Adipose tissue (tissue), 3 donors: ENCODE results near the gene GNAL. TPM values are rescaled to one million over a fixed set of nuclear protein-coding genes. Genes with fewer than 3 reads are reported as not detected.
"Not testable (repeated sequence)": the region's sequence is repeated elsewhere in the genome, so short reads cannot be mapped to it uniquely, and the experiment has no call there.

Experiments
- H3K27ac ChIP-seq: one replicate; pipeline ENCODE4 v1.5.1; 2013; ENCODE audit warnings: low read depth, low read length
- WGBS, 3 donors: extraction: QIAGEN DNeasy Blood & Tissue Kit; methylation state at CpG; one replicate each; pipeline ENCODE4 v1.1.7; 2013; 5-methylcytosine and 5-hydroxymethylcytosine counted together
- polyA plus RNA-seq, 3 donors: library from polyadenylated mRNA; stranded (reverse); fragments of 200-250 nt; gene quantifications; one replicate each; pipeline ENCODE4 v1.2.3, GENCODE V29; 2013
- donor health status: healthy with polysubstance abuse.
- donor health status: Bipolar disorder and iron deficiency.
- donor health status: healthy.

Gene GNAL
- 1 to 10 TPM; 1.2 to 2.7 (median 2.4) TPM for polyA plus RNA-seq

GRCh38 chr18:11688972-11689668 lies at the start of gene GNAL:
Gene GNAL (plus strand): TSS chr18:11689264. CDS start chr18:11689564, 300 bp downstream.
- WGBS, 3 donors, result 1% methylated on average over 59 to 77 of the region's 77 CpGs
- H3K27ac ChIP-seq, result no peak within 1 kb of the TSS

GRCh38 chr18:11647310-11647709 lies 41.8 kb upstream of the GNAL start:
- H3K27ac ChIP-seq, result not testable (repeated sequence)
- 95 to 97% (median 96%) methylated on average over 12 to 23 of the region's 23 CpGs for WGBS, 3 donors

GRCh38 chr18:11647804-11648203 lies 41.3 kb upstream of the GNAL start:
- WGBS, 3 donors, result 94 to 97% (median 96%) methylated on average over 22 to 26 of the region's 26 CpGs
- not testable (repeated sequence) for H3K27ac ChIP-seq

- WGBS, 3 donors, result 63 to 84% (median 78%) methylated on average over 4 of the region's 4 CpGs
- H3K27ac ChIP-seq, result no peak overlapping the region
These were observed 39.2 kb upstream of the GNAL start for GRCh38 chr18:11649839-11650238.

- WGBS, 3 donors, result 63 to 85% (median 81%) methylated on average over 3 of the region's 3 CpGs
These were observed 37.2 kb upstream of the GNAL start for GRCh38 chr18:11651899-11652298.

GRCh38 chr18:11653521-11653920 lies 35.5 kb upstream of the GNAL start:
- H3K27ac ChIP-seq, result no peak overlapping the region
- WGBS, 3 donors, result 78 to 86% (median 79%) methylated on average over 10 of the region's 10 CpGs

More at GRCh38 chr18:11651899-11652298, 37.2 kb upstream of the GNAL start:
- H3K27ac ChIP-seq, result no peak overlapping the region

GRCh38 chr18:11654736-11655605 lies 34.1 kb upstream of the GNAL start:
- no peak overlapping the region for H3K27ac ChIP-seq
- WGBS, 3 donors, result 29 to 38% (median 36%) methylated on average over 32 of the region's 32 CpGs

- H3K27ac ChIP-seq, result no peak overlapping the region
- 13 to 20% (median 18%) methylated on average over 5 of the region's 5 CpGs for WGBS, 3 donors
These were observed 33.5 kb upstream of the GNAL start for GRCh38 chr18:11655606-11655932.

- WGBS, 3 donors, result 73 to 89% (median 79%) methylated on average over 9 of the region's 9 CpGs
- no peak overlapping the region for H3K27ac ChIP-seq
These were observed 31.9 kb upstream of the GNAL start for GRCh38 chr18:11657152-11657551.

- H3K27ac ChIP-seq, result no peak overlapping the region
- 80 to 86% (median 82%) methylated on average over 8 of the region's 8 CpGs for WGBS, 3 donors
These were observed 31.5 kb upstream of the GNAL start for GRCh38 chr18:11657554-11657953.

- no peak overlapping the region for H3K27ac ChIP-seq
- 83 to 86% (median 83%) methylated on average over 5 of the region's 5 CpGs for WGBS, 3 donors
These were observed 31.0 kb upstream of the GNAL start for GRCh38 chr18:11658019-11658418.

GRCh38 chr18:11658989-11659388 lies 30.1 kb upstream of the GNAL start:
- H3K27ac ChIP-seq, result no peak overlapping the region
- 77 to 92% (median 89%) methylated on average over 6 of the region's 6 CpGs for WGBS, 3 donors

- H3K27ac ChIP-seq, result no peak overlapping the region
- 87 to 93% (median 90%) methylated on average over 7 of the region's 7 CpGs for WGBS, 3 donors
These were observed 28.4 kb upstream of the GNAL start for GRCh38 chr18:11660691-11661090.

- WGBS, 3 donors, result 60 to 70% (median 68%) methylated on average over 5 of the region's 5 CpGs
- no peak overlapping the region for H3K27ac ChIP-seq
These were observed 27.6 kb upstream of the GNAL start for GRCh38 chr18:11661430-11661829.

- H3K27ac ChIP-seq, result no peak overlapping the region
- 64 to 78% (median 74%) methylated on average over 6 of the region's 6 CpGs for whole genome bisulfite sequencing, 3 donors
These were observed 25.5 kb upstream of the GNAL start for GRCh38 chr18:11663439-11664029.

GRCh38 chr18:11664286-11664685 lies 24.8 kb upstream of the GNAL start:
- 52 to 80% (median 69%) methylated on average over 4 of the region's 4 CpGs for WGBS, 3 donors

GRCh38 chr18:11665146-11665545 lies 23.9 kb upstream of the GNAL start:
- WGBS, 3 donors, result 44 to 77% (median 69%) methylated on average over 4 of the region's 4 CpGs
- H3K27ac ChIP-seq, result no peak overlapping the region

More at GRCh38 chr18:11664286-11664685, 24.8 kb upstream of the GNAL start:
- no peak overlapping the region for H3K27ac ChIP-seq

GRCh38 chr18:11665587-11665986 lies 23.5 kb upstream of the GNAL start:
- 72 to 91% (median 83%) methylated on average over 4 of the region's 4 CpGs for WGBS, 3 donors
- no peak overlapping the region for H3K27ac ChIP-seq

GRCh38 chr18:11666176-11666575 lies 22.9 kb upstream of the GNAL start:
- 35 to 70% (median 70%) methylated on average over 4 of the region's 4 CpGs for WGBS, 3 donors

More at GRCh38 chr18:11666176-11666575, 22.9 kb upstream of the GNAL start:
- H3K27ac ChIP-seq, result no peak overlapping the region
